HG03025 (cell line): ENCODE results near the gene CAMK1D.

Source experiments
- ATAC-seq: cut with Tn5 transposase; IDR thresholded peaks from one replicate; pipeline ENCODE4 v1.9.1; 2021; ENCODE audit warnings: mild to moderate bottlenecking, moderate library complexity; ENCODE audit not compliant: unreplicated experiment, low FRiP score

Gene CAMK1D

GRCh38 chr10:12829831-12830390, 480.6 kb downstream of the CAMK1D start:
- ATAC-seq, result no peak

- ATAC-seq, result no peak
Measured at GRCh38 chr10:12832096-12832495, 482.7 kb downstream of the CAMK1D start.

GRCh38 chr10:12833451-12833850, 484.1 kb downstream of the CAMK1D start:
- no peak for ATAC-seq

GRCh38 chr10:12834116-12834665, 484.8 kb downstream of the CAMK1D start:
- no peak for ATAC-seq

DNA sequence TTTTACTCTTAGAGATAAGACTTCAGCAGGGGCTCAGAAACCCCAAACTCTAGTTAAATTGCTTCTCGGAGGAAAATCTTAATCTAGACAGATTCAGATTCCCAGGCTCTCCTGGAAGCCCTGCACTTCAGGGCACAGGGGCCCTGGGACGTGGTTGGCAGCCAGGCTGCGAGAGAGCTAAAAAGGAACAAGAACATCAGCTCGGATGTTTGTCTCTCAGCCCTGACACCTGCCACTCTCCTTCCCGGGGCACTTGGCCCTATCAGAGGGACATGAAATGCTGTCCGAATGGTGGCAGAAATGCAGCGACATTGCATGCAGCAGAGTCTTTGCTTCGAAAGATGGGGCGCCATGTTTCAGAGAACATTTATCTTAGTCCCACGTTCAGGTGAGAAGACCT, 485.4 kb downstream of the CAMK1D start:
- ATAC-seq, result no peak

- no peak for ATAC-seq
Measured at GRCh38 chr10:12835709-12836108, 486.4 kb downstream of the CAMK1D start.

- ATAC-seq, result no peak
Measured at GRCh38 chr10:12838366-12838765, 489.0 kb downstream of the CAMK1D start.

DNA sequence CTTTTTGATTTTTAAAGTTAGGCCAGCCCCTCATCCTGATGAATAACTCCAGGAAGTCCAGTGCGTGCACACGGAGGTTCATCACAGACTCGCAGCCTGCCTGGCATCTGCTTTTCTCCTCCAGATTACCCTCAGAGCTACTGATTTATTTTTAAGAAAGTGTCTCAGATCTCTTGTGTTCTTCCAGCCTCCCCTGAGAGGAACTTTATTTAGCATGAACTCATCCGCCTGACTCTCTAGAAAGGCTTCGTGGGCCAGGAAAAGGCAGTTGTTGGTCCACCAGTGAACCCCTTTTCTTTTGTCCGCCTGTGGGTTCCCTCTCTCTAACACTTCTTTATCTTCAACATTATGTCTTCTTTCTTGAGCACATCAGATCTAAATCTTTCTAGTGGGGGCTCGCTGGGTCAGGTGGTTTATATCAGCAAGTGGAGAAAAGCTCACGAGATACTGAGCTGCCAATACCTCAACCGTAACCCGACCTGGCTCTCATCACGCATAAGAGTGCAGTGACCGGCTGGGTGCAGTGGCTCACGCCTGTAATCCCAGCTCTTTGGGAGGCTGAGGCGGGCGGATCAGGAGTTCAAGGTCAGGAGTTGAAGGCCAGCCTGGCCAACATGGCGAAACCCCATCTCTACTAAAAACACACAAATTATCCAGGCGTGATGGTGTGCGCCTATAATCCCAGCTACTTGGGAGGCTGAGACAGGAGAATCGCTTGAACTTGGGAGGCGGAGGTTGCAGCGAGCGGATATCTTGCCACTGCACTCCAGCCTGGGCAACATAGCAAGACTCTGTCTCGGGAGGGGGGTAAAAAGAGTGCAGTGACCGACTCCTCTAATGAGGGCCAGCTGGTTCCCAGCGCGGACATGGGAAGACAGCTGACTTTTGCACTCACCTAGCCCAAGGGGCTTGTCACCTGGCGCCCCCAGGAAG, 489.9 kb downstream of the CAMK1D start:
- ATAC-seq, result no peak

GRCh38 chr10:12839941-12840611, 490.7 kb downstream of the CAMK1D start:
- no peak for ATAC-seq

DNA sequence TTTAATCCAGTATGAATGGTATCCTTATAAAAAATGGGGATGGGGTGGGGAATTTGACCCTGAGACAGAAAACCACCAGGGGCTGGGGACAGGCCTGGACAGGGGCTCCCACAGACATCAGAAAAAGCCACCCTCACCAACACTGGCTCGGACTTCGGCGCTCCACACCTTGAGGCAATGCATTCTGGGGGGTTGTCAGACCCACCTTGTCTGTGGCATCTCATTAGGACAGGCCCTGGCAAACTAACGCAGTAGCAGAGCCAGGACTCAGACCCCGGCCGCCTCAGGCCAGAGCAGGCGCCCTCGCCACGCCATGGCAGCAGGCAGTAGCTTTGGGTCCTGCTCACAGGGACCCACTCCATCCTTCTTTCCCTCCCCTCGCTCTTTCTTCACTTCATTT, 492.1 kb downstream of the CAMK1D start:
- no peak for ATAC-seq

DNA sequence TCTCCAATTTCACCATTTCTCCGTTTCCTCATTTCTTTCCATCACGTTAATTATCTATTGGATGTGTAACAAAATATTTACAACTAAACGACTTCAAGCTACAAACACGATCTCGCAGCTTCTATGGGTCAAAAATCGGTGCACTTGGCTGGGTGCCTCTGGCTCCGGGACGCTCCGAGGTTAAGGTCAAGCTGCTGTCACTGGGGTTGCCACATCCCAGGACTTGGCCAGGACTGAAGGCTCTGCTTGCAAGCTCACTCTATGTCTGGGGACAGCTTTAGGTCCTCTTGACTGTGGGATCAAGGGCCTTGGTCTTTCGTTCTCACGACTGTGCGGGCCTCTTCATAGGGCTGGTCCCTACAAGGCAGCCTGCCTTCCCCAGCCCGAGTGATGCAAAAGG, 492.5 kb downstream of the CAMK1D start:
- ATAC-seq, result no peak

GRCh38 chr10:12842310-12842709, 493.0 kb downstream of the CAMK1D start:
- ATAC-seq, result no peak

- ATAC-seq, result no peak
Measured at GRCh38 chr10:12843296-12843945, 494.1 kb downstream of the CAMK1D start.

DNA sequence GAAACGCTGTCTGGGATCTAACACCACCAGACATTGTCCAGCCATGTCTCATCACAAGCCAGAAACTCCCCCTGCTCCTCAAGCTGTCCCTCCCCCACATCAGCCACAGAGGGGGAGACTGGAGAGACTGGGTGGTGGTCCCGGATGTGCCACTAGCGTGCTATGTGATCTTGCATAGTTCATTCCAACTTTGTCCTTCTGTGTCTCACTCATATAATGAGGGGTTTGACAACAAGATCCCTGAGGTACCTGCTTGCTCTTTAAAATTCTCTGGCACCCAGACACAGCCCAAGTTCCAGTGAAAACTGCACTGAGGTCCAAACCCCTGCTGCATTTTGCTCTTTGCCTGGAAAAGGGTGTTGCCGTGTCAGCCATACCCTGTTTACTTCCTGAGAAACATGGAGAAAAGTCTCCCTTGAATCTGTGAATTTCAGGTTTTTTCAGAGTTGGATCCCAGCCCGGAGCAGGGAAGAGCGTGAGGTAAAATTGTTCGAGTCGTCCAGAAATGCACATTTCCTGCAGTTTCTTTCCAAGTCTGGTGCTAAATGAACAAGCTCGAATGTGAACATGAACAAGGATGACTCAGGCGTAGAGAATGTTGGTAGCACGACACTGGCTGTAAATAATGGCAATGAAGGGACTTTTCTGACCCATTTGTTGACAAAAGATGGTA, 495.6 kb downstream of the CAMK1D start:
- no peak for ATAC-seq

DNA sequence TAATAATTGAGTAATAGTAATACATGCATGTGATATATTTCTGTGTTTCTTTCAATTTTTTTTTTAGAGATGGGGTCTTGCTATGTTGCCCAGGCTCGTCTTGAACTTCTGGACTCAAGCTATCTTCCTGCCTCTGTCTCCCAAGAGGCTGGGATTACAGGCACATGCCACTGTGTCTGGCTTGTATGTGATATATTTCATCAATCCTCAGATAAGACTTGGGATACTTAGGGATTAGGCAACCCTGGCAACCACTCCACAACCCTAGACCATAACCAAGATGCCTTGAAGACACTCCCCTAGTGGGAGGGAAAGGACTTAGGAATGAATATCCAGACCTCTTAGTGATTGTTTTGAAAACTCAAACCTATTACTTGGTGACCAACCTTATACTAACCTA, 497.4 kb downstream of the CAMK1D start:
- no peak for ATAC-seq

DNA sequence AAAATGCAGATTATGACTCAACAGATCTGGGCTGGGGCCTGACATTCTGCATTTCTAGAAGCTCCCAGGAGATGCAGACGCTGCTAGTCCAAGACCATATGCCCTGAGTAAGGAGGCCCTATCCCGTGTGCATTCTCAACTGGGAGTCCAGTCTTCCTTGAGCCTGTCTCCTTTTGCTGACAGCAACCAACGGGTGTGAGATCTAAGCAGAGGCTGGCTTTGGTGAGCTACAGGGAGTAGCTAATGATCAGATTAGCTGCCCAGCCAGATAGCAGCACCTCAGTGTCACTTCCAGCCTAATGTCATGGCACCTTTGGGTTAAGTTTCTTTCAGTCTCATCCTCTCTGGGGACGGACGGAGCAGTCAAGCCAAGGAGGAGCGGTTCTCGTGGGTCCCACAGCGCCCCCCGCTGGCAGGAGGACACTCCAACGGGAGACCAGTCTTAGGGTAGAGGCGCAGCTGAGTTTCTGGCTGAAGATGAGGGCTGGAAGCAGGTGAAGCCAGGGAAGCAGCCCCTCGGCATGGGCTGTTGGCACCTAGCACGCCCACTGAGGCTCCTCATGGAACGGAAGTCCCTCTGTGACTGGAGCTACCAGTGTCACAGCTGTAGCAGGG, 498.1 kb downstream of the CAMK1D start:
- no peak for ATAC-seq

- ATAC-seq, result no peak
Measured at GRCh38 chr10:12848439-12849173, 499.3 kb downstream of the CAMK1D start.

DNA sequence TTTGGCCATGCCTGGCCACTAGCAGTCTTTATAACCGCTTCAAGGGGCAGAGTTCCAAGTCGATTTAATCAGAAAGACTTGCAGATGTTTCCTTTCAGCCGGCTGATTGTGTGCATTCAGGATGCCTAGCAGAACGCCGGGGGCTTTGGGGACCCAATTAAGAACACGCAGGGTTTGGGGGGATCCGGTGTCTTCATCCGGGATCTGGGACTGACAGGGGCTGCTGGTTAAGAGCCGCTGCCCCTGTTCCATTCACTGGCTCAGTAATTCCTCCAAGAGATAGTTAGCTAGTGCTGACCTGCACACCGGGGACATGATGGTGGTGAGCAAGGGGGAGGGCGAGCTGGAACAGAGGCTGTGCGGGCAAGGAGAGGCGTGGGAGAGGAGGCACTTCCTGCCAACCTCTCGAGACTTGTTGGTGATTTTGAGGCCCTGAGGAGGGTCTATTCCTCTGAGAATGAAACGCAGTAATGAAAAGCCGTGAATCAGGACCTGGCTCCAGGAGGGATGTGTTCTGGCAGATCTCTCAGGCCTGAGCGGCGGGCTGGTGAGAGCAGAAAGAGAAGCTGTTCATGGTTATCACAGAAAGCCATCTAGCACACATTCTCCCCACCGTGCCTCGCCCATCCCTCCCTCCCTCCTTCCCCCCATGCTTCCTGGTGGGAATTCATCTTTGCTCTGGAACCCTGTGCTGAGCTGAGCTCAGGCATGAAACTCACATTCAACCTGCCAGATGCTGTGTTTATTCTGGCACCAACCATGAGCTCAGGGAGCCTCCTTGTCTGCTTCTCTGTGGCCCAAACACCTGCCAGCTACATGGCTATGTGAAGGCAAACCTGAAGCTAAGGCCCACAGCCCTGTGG, 500.2 kb downstream of the CAMK1D start:
- no peak for ATAC-seq
